ENCODE data around the gene SCN2A. TPM values are rescaled to one million over a fixed set of nuclear protein-coding genes. Genes with fewer than 3 reads are reported as not detected.

The SCN2A gene
- total and polyA plus RNA-seq, 3 donors from 2014 or later = 0.57 to 1.7 (median 1.5) TPM

DNA sequence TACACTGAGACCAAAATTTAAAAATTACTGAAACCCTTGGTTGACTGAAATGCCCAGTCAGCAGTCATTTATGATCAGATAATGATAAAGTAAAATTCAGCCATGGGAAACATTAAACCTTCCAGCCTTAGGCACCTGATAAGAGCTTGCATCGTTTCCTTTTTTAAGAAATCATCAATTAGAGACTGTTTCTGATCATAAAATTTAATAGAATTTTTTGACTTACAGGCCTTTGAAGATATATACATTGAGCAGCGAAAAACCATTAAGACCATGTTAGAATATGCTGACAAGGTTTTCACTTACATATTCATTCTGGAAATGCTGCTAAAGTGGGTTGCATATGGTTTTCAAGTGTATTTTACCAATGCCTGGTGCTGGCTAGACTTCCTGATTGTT is 130.7 kb downstream of the SCN2A start:
- no peaks in the 10 kb centered on the region for H3K4me1 ChIP-seq
- no peaks in the 10 kb centered on the region for H3K36me3 ChIP-seq (ENCODE audit: low read depth, missing control alignments)
- H3K4me3 ChIP-seq = no peak overlapping the region
- WGBS, 2 donors = 83 to 85% methylated on average over 2 of the region's 2 CpGs
- intact Hi-C loops (cut with DNase I; ENCODE audit: low total_unique reads) = no loop called here
- H3K9me3 ChIP-seq = no peaks in the 10 kb centered on the region
- no peak for DNase-seq
- no peak overlapping the region for H3K27ac ChIP-seq
- H3K27me3 ChIP-seq = no peaks in the 10 kb centered on the region
- TF ChIP-seq CTCF (IDR thresholded peaks at IDR 0.05) = no peak
- TF ChIP-seq POLR2A (IDR thresholded peaks at IDR 0.05) = no peak

DNA sequence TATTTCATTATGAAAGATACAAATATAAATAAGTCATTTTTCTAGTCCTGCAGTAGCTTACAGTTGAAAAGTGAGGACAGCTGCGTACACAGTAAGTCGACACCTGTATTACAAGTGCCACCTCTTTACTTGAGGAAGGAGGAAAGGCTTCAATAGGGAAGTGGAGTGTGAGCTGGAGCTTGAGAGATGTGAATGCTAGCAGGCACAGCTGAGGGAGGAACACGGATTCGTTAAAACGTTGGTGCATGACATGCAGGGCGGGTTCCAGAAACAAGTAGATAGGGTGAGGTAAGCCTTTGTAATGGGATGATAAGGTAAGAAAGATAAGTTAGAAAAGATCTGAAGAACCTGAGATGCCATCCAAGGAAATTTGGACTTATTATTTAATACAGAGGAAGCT is 132.1 kb downstream of the SCN2A start:
- H3K27ac ChIP-seq = no peak overlapping the region
- no peaks in the 10 kb centered on the region for H3K36me3 ChIP-seq (ENCODE audit: low read depth, missing control alignments)
- 81 to 86% methylated on average over 6 of the region's 6 CpGs for WGBS, 2 donors
- H3K27me3 ChIP-seq = no peaks in the 10 kb centered on the region
- TF ChIP-seq CTCF (IDR thresholded peaks at IDR 0.05) = no peak
- no peak for TF ChIP-seq POLR2A (IDR thresholded peaks at IDR 0.05)
- intact Hi-C loops (cut with DNase I; ENCODE audit: low total_unique reads) = no loop called here
- no peaks in the 10 kb centered on the region for H3K4me1 ChIP-seq
- H3K4me3 ChIP-seq = no peak overlapping the region
- H3K9me3 ChIP-seq = no peaks in the 10 kb centered on the region
- no peak for DNase-seq

- Histone ChIP-seq H3K4me3 (no peak overlapping the region), H3K9me3 (no peaks in the 10 kb centered on the region), H3K27me3 (no peaks in the 10 kb centered on the region), H3K27ac (no peak overlapping the region), H3K4me1 (no peaks in the 10 kb centered on the region), H3K36me3 (ENCODE audit: low read depth, missing control alignments) (no peaks in the 10 kb centered on the region)
- intact Hi-C loops (cut with DNase I; ENCODE audit: low total_unique reads) = no loop called here
- TF ChIP-seq CTCF (IDR thresholded peaks at IDR 0.05) = no peak
- no peak for TF ChIP-seq POLR2A (IDR thresholded peaks at IDR 0.05)
- WGBS, 2 donors = 82 to 87% methylated on average over 5 of the region's 5 CpGs
- no peak for DNase-seq
Measured at GRCh38 chr2:165373278-165374010, 134.2 kb downstream of the SCN2A start.

- no peak for DNase-seq
- intact Hi-C loops (cut with DNase I; ENCODE audit: low total_unique reads) = no loop called here
- TF ChIP-seq POLR2A (IDR thresholded peaks at IDR 0.05) = no peak
- no peak for TF ChIP-seq CTCF (IDR thresholded peaks at IDR 0.05)
- no peaks in the 10 kb centered on the region for H3K36me3 ChIP-seq (ENCODE audit: low read depth, missing control alignments)
- no peaks in the 10 kb centered on the region for H3K9me3 ChIP-seq
- H3K27ac ChIP-seq = no peak overlapping the region
- no peaks in the 10 kb centered on the region for H3K27me3 ChIP-seq
- WGBS, 2 donors = 53 to 54% methylated on average over 3 of the region's 3 CpGs
- H3K4me1 ChIP-seq = no peaks in the 10 kb centered on the region
- no peak overlapping the region for H3K4me3 ChIP-seq
Measured at GRCh38 chr2:165376571-165376975, 137.4 kb downstream of the SCN2A start.

DNA sequence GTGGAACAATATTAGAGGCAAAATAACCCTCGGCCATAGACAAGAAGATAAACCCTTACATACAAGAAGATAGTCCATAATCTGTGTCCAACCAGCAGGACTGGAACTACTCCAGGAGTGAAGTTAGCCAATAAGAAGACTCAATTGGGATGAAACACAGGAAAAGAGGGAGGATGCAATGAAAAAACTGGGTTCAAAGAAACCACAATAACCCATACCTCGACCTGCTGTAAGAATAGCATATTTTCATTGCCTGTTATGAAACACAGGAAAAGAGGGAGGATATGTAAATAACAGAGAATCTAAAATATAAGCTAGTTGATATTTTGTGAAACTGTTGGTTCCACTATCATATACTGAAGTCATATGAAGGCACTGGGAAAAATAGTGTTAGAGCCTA is 143.1 kb downstream of the SCN2A start:
- WGBS, 2 donors = 87 to 91% methylated on average over 2 of the region's 2 CpGs
- Histone ChIP-seq H3K27ac (no peak overlapping the region), H3K9me3 (no peaks in the 10 kb centered on the region), H3K4me1 (no peaks in the 10 kb centered on the region), H3K4me3 (no peak overlapping the region), H3K36me3 (ENCODE audit: low read depth, missing control alignments) (no peaks in the 10 kb centered on the region), H3K27me3 (no peaks in the 10 kb centered on the region)
- no peak for DNase-seq
- intact Hi-C loops (cut with DNase I; ENCODE audit: low total_unique reads) = no loop called here
- TF ChIP-seq POLR2A (IDR thresholded peaks at IDR 0.05) (no peak), CTCF (IDR thresholded peaks at IDR 0.05) (no peak)

Data from testis (tissue), 3 donors.